ENCODE results near the gene HMGCS2.

HMGCS2 gene

GRCh38 chr1:119762953-119763352 lies 5.8 kb downstream of the HMGCS2 start:
- DNase-seq (ENCODE audit: low read depth), result no peak

DNA sequence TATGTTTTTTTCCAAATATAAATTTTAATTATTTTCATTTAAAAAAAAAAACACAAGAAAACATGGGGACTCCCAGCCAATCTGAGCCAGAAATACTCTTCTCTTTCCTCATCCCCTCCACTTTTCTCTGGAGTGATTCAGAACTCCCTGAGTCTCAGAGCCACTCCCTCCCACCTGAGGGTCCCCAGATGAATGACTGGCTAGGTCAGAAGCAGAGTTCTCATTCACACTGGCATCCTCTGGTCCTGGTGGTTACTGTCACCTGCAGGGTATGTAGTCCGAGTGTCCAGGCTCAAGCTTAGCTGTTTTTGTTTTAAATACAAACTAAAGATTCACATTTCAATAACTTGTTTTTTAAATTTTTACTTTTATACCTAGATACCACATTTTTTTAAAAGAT lies 6.3 kb downstream of the HMGCS2 start:
- DNase-seq (ENCODE audit: low read depth), result no peak

DNA sequence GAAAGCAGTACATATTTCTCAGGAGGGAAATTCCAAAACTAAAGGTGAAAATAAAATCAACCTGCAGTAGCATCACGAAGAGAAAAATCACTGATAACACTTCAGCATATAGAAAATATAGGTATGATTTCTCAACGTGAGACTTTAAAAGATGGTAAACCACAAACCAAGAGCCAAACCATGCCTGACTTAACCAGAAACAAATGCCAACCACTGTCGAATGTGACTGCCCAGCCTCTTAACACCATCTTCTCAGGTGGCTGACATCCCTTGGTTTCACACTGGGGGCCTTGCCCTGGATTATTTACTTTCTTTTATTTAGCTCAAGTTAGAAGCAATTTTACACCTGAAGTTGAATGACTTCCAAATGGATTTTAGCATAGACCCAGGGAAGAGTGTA lies 10.1 kb downstream of the HMGCS2 start:
- no peak for DNase-seq (ENCODE audit: low read depth)

DNA sequence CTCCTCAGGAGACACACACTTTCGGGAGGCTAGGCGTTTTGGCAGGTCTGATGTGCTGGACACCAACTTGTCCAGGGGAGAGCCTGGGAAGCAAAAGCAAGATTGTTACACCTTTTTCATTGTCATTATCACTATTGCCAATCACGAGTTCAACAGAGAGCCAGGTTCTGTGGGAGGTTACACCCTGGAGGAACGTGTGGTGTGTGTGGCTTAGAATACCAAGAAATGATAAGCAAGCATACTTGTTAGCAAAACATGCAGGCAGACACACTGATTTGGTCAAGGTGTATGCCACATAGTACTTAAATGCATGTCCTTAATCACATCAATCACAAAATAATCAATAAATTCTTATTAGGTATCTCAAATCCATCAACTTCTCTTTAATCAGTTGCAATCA lies 16.1 kb downstream of the HMGCS2 start:
- no peak for DNase-seq (ENCODE audit: low read depth)

DNA sequence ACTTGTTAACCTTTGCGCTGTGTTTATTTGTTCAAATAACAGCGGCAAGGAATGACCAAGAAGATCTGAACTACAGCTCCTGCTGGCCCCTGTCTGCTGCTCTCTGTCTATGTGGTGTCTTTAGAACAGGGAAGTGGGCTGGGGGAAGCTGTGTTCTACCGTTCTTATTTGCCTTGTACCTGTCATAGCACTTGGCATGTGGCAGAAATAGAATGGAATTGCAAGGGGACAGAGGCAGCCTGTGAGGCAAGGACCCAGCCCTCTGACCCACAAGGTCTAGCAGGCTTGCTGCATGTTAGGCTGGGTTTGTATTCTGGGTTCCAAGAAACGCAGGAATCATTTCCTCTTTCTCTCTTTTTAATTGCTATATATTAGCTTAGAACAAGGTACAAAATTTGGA lies 20.7 kb downstream of the HMGCS2 start:
- no peak for DNase-seq (ENCODE audit: low read depth)

DNA sequence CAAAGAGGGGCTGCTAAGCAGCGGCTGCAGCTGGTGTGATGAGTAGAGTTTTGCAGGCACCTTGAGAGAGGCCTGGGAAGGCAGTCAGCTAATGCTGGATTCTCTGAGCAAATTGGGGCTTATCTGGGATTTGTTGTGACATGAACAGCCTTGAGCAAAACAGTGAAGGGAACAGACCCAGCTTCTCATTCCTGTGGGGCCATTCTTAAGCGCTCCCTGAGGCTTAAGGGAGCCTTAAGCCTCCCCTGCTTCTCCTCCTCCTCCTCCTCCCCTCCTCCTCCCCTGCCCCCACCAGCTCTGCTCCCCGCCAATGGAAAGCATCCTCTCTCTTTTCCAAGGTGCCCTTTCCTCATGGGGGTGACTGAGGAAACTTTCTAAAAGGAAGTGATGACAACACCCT lies 21.3 kb downstream of the HMGCS2 start:
- no peak for DNase-seq (ENCODE audit: low read depth)

DNA sequence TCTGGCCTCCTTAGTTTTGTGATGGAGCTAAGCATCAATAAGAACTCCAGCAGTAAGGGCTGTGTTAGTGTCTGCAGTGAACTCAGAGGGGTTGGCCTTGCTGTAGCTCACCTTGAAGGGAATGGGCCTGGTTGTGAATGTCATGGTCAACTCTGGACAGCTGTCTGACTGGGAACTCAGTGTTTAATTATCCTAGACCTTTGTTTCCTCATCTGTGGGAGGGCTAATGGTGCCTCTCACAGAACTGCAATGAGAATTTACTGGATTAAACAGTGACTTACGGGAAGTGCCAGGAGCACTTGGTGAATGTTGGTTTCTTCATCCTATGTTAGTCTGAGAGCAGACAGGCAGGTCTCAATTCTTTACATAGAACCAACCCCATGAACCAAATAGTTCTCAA lies 23.7 kb downstream of the HMGCS2 start:
- DNase-seq (ENCODE audit: low read depth), result no peak

DNA sequence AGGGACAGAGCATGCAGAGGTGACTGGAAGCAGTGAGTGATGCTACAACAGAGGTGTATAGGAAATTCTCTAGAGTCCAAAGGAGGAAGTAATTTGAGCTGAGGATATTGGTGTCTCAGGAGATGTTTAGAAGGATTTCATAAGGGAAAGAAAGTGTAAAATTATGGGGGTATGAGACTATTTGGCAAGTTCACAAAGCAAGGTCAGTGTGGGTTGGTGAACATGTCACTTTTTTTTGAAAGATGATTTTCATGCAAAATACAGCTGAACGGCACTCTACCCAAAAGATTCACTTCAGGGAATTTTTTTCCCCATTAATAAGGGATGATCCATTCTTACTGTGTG lies 24.1 kb downstream of the HMGCS2 start:
- DNase-seq (ENCODE audit: low read depth), result no peak

GRCh38 chr1:119743776-119744597 lies 24.7 kb downstream of the HMGCS2 start:
- DNase-seq (ENCODE audit: low read depth), result peak; percentile 11

DNA sequence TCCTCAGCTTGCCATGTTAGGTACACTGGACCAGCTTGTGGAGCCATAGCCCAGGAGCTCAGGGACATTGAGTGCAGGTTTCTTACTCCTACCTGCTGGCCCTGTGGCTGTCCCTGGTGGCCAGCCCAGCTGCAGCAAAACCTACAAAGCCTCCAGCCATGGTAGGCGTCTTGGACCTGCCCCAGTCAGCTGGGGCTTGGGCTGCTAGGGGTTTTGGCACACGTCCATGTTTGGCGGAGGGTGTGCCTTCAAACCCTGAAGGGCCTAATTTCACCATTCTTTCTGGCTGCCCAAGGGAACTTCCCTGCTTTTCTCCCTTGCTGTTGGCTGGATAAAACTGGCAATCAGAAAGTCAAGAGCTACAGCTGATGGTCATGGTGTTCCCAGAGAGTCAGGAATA lies 25.4 kb downstream of the HMGCS2 start:
- no peak for DNase-seq (ENCODE audit: low read depth)

- no peak for DNase-seq (ENCODE audit: low read depth)
Measured at GRCh38 chr1:119742677-119743076, 26.0 kb downstream of the HMGCS2 start.

- DNase-seq (ENCODE audit: low read depth), result no peak
Measured at GRCh38 chr1:119742202-119742601, 26.5 kb downstream of the HMGCS2 start.

GRCh38 chr1:119740896-119741780 lies 27.6 kb downstream of the HMGCS2 start:
- no peak for DNase-seq (ENCODE audit: low read depth)

DNA sequence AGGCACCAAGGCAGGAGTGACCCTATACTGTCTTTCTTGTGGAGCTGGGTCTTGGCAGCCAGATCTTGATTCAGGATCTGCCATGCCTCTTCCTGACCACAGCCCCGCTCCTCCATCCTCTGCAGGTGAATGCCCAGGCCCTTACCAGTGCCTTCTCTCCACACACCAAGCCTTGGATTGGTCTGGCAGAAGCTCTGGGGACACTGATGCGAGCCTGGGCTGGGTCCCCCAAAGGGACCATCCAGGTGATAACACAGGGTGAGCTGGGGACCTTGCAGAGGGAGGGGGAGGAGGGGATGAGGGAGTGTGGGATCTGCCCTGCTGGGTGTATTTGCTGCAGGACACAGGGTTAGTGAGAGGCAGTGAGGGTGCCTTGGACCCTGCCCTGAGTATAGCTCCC lies 28.4 kb downstream of the HMGCS2 start:
- DNase-seq (ENCODE audit: low read depth), result no peak

GRCh38 chr1:119739150-119739549 lies 29.6 kb downstream of the HMGCS2 start:
- no peak for DNase-seq (ENCODE audit: low read depth)

DNA sequence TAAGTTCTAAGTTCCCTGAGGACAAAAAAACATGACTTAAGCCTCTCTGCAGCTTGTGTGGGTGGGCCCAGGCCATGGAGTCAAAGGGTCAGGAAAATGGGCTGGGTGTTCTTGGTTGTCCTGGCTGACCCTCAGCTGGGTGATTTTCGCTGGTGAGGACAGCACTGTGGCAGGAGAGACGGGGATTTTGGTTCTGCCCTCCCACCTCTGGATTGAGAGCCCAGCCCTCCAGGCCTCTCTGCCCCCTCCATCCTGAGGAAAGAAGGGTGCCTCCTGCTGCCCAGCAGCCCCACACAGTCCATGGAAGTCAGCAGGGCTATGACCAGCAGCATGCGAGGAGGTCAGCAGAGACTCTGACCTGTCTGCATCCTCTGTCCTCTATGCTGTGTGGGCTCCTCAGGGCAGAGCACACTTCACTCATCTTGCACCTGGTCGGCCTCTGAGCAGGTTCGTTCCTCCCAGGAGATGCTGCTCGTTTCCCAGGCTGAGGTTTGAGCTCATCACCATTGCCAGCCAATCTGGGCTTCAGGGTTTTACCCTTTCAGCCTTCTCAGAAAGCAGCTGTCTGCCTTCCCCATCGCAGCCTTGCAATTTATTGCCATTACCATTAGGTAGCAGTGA lies 30.5 kb downstream of the HMGCS2 start:
- no peak for DNase-seq (ENCODE audit: low read depth)

GRCh38 chr1:119737040-119737682 lies 31.5 kb downstream of the HMGCS2 start:
- DNase-seq (ENCODE audit: low read depth), result no peak

GRCh38 chr1:119736649-119737039 lies 32.1 kb downstream of the HMGCS2 start:
- DNase-seq (ENCODE audit: low read depth), result no peak

DNA sequence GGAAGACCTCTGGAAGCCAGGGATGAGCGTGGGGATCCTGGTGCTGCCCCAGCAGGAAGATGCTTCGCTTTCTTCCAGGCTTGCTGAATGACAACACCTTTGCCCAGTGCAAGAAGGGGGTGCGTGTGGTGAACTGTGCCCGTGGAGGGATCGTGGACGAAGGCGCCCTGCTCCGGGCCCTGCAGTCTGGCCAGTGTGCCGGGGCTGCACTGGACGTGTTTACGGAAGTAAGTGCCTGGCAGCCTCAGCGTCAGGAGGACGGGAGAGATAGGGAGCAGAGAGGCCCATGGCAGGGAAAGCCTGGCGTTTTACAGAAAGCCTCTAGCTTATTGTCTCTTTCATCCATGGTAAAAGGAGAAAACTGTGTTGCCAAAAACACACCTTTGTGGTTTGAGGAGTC lies 33.5 kb downstream of the HMGCS2 start:
- no peak for DNase-seq (ENCODE audit: low read depth)

DNA sequence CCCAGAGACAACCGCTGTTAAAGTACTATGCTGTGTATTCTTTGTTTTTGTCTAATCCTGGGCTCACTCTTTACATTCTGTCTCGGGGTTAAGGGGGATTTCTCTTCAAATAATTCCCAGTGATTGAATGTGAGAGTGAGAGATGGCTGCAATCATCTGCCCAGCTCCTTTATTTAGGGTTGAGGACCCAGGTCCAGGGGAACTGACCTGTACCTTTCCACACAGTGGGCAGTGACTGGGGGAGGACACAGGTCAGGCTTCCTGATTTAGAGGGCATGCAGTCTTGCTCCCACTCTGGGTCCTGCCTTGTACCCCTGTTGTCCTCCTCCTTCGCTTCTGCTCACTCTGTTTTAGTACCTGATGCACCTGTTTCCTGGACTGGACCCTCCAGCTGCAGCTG lies 35.0 kb downstream of the HMGCS2 start:
- no peak for DNase-seq (ENCODE audit: low read depth)

- DNase-seq (ENCODE audit: low read depth), result no peak
Measured at GRCh38 chr1:119732465-119733168, 36.1 kb downstream of the HMGCS2 start.
